ENCODE results near the gene SPTBN5.

Gene SPTBN5

GRCh38 chr15:41903782-41904181, 9.9 kb upstream of the SPTBN5 start:
- DNase-seq, result no peak

- DNase-seq, result no peak
Observed at GRCh38 chr15:41901431-41901830, 7.6 kb upstream of the SPTBN5 start.

GRCh38 chr15:41900526-41901380, 6.9 kb upstream of the SPTBN5 start:
- no peak for DNase-seq

GRCh38 chr15:41899854-41900442, 6.1 kb upstream of the SPTBN5 start:
- DNase-seq, result peak in 1 of 14 donors; percentile 94

DNA sequence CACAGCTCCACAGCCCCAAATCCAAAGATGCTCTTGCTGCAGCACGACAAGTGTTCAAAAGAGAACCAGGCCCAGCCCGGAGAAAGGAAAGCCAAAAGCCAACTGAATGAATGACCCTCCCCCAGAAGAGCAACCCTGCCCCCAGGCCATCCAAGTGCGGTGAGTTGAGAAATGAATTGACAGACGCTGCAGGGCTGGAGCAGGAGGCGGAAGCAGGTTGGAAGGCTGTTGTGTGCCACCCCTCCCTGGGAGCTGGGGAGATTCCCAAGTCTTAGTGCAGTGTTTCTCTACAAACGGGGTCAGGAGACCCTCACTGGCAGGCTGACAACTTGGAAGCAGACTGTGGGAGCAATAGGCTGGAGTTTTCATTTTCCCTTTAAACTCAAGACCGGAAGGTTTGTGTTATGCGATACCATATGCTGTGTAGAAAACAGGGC, 3.5 kb upstream of the SPTBN5 start:
- peak in 1 of 14 donors; percentile 40 for DNase-seq

DNA sequence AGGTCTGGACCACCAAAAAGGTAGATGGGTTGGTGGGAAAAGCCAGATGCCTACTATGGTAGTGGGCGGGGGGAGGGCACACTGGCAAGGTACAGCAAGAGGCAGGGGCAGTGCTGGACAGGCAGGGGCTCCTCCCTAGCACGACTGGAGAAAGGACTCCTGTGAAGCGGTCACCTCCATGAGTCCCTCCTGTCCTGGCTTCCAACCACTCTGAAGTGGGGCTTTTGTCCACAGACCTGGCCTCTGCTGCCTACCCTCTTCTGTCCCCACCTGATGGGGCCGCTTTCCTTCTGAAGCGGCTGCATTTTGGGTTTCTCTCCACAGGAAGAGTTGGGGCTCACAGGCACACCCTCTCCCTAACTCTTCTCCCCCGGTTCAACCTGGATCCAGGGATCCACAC, 2.7 kb upstream of the SPTBN5 start:
- DNase-seq, result no peak

GRCh38 chr15:41895957-41896356, 2.1 kb upstream of the SPTBN5 start:
- no peak for DNase-seq

- no peak for DNase-seq
Observed at GRCh38 chr15:41895491-41895890, 1.6 kb upstream of the SPTBN5 start.

DNA sequence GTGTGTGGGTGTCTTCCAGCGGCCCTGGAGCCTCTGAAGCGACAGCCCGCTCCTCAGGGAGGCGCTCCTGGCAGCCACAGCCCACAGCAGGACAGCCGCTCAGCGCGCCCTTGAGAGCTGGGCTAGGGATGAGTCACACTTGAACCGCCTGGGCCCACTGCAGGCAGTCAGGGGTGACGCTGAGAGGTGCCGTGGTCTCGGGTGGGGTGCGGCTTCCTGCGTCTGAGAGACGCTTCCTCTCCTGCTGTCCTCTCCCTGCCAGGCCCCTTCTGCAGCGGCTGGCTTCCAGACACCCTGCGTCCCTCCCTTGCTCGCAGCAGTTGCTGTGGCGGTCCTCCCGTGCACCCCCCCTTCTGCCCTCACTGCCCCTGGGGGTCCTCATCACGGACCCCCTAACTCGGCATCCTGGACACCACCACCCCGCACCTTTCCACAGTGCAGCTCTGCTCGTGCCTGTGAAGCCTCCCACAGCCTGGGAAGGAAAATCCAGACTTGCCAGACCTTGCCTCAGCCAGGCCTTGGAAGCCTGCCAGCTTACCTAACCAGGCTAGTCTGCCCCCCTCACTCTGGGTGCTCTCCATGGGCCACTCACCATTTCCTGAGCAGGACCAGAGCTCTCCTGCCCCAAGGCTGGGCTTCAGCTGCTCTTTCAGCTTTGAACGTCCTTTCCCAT, 1.1 kb upstream of the SPTBN5 start:
- peak in 5 of 14 donors; percentile 2 to 41 (median 12) for DNase-seq

- no peak for DNase-seq
Observed at GRCh38 chr15:41894251-41894790, 468 bp upstream of the SPTBN5 start.

DNA sequence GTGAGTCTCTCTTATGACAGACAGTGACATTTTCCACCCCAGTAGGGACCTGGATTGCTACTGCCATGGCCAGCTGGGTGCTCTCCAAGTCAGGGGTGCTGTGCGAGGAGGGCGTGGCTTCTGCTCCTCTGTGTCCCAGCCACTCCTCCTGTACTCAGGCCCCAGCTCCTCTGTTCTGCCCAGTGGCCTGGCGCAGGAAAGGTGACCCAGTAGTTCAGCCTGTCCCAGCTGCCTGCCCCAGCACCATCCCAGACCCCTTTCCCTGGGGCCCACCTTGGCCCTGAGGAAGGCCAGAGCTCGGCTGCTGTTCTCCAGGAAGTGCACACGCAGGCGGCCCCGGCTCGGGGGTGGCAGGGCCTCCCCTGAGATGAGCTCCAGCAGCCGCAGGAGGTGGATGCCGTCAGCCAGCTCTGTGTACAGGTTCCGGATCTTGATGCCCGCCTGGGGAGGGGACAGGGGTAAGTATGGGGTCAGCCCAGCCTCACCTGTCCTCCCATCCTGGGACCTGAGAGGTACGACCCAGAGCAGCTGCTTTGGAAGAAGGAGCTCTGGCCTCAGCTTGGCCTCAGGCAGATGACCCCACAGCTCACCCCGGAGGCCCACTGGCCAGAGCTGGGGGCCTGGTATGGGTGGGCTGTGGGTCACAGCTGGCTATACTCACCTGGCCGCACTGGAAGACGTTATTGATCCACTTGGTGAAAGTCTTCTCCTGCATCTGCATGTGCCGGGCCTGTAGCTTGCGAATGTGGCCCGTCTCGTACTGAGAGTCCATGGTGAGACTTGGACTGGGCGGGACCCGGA, 1.0 kb downstream of the SPTBN5 start:
- DNase-seq, result peak in 2 of 14 donors; percentile 36 to 93

GRCh38 chr15:41891946-41892345, 1.9 kb downstream of the SPTBN5 start:
- no peak for DNase-seq

- no peak for DNase-seq
Observed at GRCh38 chr15:41891226-41891625, 2.6 kb downstream of the SPTBN5 start.

DNA sequence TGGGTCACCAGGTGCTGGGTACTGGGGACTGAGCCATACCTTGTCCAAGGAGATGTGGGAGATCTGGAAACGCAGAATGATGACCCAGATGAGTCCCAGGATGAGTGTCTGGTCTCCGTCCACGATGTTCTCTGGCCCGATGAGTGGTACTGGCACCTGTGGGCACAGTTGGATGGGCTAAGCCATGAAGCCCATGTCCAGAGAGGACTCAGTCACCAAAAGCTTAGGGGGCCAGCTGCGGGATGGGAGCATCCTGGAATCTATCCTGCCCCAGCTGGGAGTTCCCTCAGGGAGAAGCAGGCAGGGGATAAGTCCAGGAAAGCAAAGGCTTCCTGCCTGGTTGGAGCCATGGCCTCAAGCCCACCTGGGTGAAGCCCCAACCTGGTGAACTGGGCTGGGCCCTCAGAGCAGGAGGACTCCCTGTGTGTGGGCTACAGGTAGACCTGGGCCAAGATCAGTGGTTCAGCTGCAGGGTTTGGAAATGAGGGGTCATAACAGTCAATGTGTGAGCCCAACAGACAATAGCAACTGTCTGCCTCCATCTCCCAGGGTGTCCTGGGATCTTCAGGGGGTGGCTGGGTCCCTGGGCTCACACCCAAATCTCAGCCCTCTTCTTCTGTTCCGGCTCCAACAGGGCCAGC, 3.7 kb downstream of the SPTBN5 start:
- no peak for DNase-seq

- DNase-seq, result no peak
Observed at GRCh38 chr15:41888662-41889253, 5.1 kb downstream of the SPTBN5 start.

GRCh38 chr15:41887893-41888292, 6.0 kb downstream of the SPTBN5 start:
- DNase-seq, result peak in 1 of 14 donors; percentile 20

DNA sequence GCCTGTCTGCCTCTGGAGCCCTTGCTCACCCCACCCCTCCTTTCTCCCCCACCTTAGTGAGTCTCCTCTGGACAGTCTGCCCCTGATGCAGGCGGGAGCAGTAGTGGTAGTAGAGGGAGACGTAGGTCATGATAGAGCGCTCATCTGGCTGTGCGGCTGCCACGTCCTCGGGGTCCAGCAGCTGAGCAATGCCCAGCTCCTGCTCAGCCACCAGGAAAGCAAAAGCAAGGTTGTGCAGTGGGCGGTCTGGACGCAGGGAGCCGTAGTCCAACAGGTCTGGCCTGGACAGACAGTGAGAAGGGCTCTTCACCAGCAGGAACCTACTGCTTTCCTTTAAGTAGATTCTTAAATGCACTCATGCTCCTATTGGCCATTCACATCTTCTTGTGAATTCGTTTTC, 6.7 kb downstream of the SPTBN5 start:
- DNase-seq, result no peak

DNA sequence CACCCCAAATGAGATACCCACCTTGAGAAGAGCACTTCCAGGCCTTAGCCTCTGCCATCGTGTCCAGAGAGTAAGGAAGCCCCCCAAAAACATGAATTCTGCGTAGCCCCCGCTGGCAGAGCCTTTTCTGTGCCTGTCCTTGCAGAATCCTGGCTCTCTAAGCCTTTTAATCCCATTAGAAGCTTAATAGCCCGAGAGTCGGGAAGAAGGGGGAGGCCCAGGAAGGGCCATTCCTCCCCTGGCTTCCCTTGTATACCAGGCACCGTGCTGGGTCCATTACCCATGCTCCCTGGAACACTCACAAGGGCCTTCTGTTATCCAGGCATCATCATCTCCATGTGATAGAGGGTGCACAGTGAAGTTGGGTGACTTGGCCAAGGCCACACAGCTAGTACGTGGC, 7.1 kb downstream of the SPTBN5 start:
- no peak for DNase-seq

- DNase-seq, result no peak
Observed at GRCh38 chr15:41885841-41886240, 8.0 kb downstream of the SPTBN5 start.

DNA sequence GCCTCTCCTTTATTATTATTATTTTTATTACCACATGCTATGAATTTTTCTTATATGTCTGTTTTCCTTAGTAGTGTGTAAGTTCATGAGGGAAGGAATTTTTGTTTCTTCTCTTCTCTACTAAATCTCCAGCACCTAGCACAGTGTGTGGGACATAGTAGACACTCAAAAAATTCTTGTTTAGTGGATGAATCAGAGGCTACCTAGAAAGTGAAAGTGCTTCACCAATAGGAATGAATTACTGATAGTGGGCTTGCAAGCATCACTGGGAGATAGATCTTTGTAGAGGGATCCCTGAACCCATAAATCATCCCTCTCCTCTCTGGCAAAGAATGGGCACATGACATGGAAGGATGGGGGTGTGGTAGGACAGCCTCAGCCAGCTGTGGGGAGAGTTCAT, 8.5 kb downstream of the SPTBN5 start:
- no peak for DNase-seq

DNA sequence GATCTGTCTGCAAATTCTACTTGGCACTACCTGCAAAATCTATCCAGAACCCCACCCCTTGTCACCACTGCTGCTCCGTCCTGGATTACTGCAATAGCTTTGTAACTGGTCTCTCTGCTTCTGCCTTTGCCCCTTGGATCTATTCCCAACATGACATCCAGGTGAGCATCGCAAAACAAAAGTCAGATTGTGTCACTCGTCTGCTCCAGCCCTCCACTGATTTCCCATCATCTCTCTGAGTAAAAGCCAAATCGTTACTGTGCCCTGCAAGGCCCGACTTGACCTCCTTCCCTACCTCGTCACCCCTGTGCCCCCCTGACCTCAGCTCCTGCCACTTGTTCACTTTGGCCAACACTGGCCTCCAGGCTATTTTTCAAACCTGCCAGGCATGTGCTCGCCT, 9.4 kb downstream of the SPTBN5 start:
- no peak for DNase-seq

DNA sequence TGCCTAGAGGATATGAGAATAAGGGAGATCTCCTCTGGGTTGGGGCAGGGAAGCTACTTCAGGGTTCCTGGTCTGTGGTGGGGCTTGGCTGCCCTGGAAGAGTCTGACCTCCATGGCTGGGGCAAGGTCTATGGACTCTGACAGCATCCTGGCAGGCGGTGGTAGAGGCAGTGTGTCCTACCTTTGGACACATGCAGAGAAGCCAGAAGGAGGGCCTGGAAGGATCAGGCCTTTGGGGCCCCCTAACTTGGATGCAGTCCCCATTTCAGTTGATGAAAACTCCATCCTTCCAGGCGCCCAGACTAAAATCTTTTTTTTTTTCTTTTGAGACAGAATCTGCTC, 10.4 kb downstream of the SPTBN5 start:
- peak in 1 of 14 donors; percentile 59 for DNase-seq

Data from C1 segment of cervical spinal cord (tissue), 14 donors.